IPS-15b (cell line): Measurements from ENCODE around the gene MORC2.

Source experiments
- H3K27me3 ChIP-seq: one replicate; pipeline ENCODE4 v1.6.1; 2013; ENCODE audit warnings: low read length; ENCODE audit not compliant: control insufficient read depth, insufficient read depth
- H3K36me3 ChIP-seq: one replicate; pipeline ENCODE4 v1.6.1; 2013; ENCODE audit warnings: low read length; ENCODE audit not compliant: control insufficient read depth, insufficient read depth
- H3K4me1 ChIP-seq: one replicate; pipeline ENCODE4 v1.6.1; 2013; ENCODE audit warnings: mild to moderate bottlenecking, low read length; ENCODE audit not compliant: control insufficient read depth, insufficient read depth
- H3K4me3 ChIP-seq: one replicate; pipeline ENCODE4 v1.5.1; 2013; ENCODE audit warnings: low read depth, low read length
- H3K9ac ChIP-seq: one replicate; pipeline ENCODE4 v1.6.1; 2013; ENCODE audit warnings: low read depth, mild to moderate bottlenecking, low read length
- H3K9me3 ChIP-seq: one replicate; pipeline ENCODE4 v1.6.1; 2013; ENCODE audit warnings: mild to moderate bottlenecking, low read length; ENCODE audit not compliant: control insufficient read depth, insufficient read depth

The MORC2 gene

DNA sequence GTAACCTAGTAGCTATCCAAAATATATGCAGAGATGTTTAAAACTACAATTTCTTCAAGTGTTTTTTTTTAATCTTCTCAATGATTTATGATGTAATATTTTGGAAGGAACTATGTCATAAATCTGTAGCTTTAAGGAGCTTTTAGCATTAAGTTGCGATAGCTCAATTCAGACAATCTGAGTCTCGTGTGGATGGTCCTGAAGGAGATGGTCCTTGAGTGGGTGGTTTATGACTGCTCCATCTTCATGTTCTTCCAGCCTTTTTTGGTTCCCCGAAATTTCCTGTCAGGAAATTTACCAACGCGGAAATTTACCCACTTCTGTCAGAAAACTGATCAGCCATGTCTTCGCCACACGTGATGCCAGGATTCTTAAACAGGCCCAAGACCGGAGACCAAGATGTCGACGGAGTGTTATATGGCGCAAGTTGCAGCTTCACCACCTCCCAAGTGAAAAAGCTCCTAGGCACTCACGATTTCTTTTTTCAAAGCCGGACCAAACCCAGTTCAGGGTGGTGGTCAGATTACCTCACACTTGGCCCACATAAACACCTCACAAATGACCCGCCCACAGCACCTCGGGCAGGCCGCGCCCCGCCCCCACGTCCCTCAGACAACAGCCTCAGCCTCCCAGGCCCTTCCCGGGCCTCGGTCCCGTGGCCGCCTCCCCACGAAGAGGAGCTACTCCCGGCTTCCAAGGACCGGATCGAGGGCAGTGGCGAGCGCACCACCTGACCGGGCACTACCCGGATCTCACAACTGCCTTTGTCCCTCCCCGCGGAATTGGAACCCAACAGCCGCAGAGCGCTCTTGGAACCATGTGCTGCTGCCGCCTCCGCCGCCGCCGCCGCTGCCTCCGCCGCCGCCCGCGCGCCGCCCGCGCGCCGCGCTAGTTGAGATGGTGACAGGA, at the start of gene MORC2:
Gene MORC2, minus strand, starts transcription at position 760 of the 909 bp plus-strand sequence. CDS start 885 bp downstream, outside the sequence.
- Histone ChIP-seq H3K4me1 (peaks cover 11% of the 10 kb centered on the region), H3K36me3 (peaks cover 17% of the 10 kb centered on the region), H3K9me3 (peaks cover under 1% of the 10 kb centered on the region), H3K4me3 (peak within 1 kb of the TSS; percentile 83), H3K27me3 (no peaks in the 10 kb centered on the region), H3K9ac (peak within 1 kb of the TSS; percentile 88)

DNA sequence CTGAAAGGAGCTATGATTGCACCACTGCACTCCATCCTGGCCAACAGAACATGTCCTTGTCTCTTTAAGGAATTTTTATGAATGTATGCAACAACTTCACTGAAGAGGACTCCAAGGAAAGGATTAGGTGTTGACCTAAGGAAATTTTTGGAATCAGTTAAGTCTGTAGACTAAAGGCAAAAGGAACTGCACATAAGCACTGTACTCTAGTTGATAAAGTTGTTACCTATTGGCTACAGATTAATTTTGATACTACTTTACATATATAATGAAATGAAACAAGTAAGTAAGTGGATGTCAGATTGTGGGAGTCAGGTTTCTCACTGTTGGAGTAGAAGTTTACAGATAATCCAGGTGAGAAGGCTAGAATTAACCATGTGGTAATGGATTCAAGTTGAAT, 37.0 kb upstream of the MORC2 start:
- Histone ChIP-seq H3K9me3 (no peaks in the 10 kb centered on the region), H3K9ac (no peak overlapping the region), H3K4me3 (no peak overlapping the region), H3K27me3 (no peaks in the 10 kb centered on the region), H3K36me3 (no peaks in the 10 kb centered on the region), H3K4me1 (no peaks in the 10 kb centered on the region)

DNA sequence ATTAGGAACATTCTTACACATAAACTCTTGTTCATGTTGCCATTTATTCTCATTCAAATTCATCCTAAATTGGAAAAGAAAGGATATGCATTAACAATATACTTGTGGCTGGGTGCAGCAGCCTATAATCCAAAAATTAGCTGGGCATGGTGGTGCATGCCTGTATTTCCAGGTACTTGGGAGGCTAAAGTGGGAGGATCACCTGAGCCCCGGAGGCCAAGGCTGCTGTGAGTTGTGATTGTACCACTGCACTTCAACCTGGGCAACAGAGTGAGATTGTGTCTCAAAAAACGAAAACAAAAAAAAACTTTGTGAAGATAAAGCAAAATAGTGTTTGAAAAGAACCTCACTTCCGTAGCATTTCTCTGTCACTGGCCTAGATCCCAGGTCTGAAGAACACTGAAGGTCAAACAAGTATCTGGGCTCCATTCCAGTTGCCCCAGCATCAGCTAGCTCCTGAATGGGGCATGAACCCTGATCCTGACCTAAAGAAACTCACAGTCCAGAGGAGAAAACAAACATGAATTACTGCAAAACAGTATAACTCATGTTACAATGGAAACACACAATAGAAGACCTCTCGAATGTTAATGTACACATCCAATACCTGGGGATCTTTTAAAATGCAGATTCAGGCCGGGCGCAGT, 32.7 kb upstream of the MORC2 start:
- H3K9ac ChIP-seq: no peak overlapping the region
- no peaks in the 10 kb centered on the region for H3K4me1 ChIP-seq
- H3K9me3 ChIP-seq: no peaks in the 10 kb centered on the region
- no peaks in the 10 kb centered on the region for H3K36me3 ChIP-seq
- H3K27me3 ChIP-seq: no peaks in the 10 kb centered on the region
- no peak overlapping the region for H3K4me3 ChIP-seq

DNA sequence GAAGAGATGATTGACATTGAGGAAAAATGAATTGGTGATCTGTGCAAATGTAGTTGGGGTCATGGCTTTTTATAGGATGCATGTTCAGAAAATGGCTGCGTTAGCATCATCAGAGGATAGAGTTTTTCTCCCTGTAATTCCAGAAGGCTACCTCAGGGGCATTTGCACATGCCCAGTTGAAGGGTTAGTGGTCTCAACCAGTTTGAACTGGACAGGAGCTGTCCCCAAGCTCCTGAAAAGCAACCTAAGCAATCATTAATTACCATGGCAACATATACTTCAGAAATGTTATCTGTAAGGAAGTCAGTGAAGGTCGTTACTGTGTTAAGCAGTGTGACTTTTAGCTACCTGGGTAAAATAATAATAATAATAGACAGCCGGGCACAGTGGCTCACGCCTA, 29.8 kb upstream of the MORC2 start:
- H3K9me3 ChIP-seq: no peaks in the 10 kb centered on the region
- no peak overlapping the region for H3K4me3 ChIP-seq
- H3K4me1 ChIP-seq: no peaks in the 10 kb centered on the region
- H3K27me3 ChIP-seq: no peaks in the 10 kb centered on the region
- H3K9ac ChIP-seq: no peak overlapping the region
- no peaks in the 10 kb centered on the region for H3K36me3 ChIP-seq

DNA sequence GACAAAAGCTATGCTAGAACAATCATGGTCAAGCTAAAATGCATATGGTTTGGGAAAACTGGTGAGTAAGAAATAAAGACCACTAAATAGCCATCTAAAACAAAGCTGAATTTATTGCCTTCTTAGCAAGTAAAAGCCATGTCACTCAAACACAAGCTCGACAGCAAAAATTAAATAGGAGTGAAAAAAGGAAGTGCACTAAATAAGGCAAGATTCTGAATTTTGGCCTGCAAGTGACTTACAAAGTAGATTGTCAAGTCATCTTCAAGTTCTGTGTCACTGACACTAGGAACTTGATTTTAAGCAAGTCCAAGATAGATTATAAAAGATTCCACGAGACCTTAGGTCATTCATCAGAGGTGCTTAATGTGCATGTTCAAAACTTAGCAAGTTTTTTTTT, 27.9 kb upstream of the MORC2 start:
- Histone ChIP-seq H3K27me3 (no peaks in the 10 kb centered on the region), H3K36me3 (no peaks in the 10 kb centered on the region), H3K4me1 (no peaks in the 10 kb centered on the region), H3K9me3 (no peaks in the 10 kb centered on the region), H3K9ac (no peak overlapping the region), H3K4me3 (no peak overlapping the region)

DNA sequence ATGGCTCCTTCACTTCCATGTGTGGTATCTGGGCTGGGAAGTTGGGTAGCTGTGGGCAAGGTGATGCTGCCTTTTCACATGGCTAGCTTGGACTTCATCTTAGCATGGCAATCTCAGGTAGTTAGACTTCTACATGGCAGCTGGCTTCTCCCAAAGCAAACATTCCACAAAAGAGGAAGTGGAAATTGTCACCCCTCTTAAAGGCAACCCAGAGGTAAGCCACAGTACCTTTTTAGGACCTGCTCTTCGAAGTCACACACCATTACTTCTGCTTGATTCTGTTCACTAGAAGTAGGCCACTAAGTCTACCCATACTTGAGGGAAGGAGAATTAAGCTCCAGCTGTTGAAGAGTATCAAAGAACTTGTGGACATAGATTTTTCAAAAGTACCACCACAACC, 26.4 kb upstream of the MORC2 start:
- Histone ChIP-seq H3K9ac (no peak overlapping the region), H3K36me3 (no peaks in the 10 kb centered on the region), H3K9me3 (no peaks in the 10 kb centered on the region), H3K4me1 (no peaks in the 10 kb centered on the region), H3K27me3 (no peaks in the 10 kb centered on the region), H3K4me3 (no peak overlapping the region)

DNA sequence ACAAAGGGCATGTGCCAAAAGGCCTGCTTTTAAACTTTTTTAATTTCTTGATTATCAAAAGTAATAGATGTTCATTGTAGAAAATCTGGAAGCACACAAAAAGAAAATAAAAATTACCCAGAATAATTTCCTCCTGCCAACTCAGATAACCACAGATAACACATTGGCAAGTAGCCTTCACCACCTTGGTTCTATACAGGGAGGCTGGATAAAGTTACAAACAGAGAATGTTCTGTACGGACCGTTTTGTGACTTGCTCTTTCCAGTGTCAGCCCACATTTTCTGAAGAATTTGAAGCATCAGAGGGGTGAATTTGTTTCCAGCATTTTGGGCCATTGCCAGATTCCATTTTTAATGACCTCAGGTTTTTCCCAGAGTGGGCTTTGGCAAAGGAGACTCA, 24.0 kb upstream of the MORC2 start:
- Histone ChIP-seq H3K27me3 (no peaks in the 10 kb centered on the region), H3K36me3 (no peaks in the 10 kb centered on the region), H3K9me3 (no peaks in the 10 kb centered on the region), H3K4me1 (no peaks in the 10 kb centered on the region), H3K9ac (no peak overlapping the region), H3K4me3 (no peak overlapping the region)

DNA sequence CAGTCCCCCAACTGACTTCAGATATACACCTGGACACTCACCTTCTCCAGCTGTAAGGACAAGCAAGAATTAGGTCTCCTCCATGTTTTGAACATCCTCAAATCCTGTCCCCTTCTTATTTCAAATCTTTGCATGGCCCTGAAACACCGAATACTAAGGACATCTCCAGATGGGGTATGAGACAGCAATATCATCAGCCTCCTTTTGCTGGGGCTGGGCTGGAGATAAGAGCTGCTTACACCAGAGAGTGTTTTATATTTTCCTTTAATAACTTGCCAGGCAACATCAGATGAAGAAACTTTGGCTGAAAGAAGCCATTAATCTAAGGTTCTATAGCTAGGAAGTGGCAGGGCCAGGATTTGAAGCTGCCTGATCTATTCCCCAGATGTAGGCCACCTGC, 22.1 kb upstream of the MORC2 start:
- no peak overlapping the region for H3K4me3 ChIP-seq
- H3K27me3 ChIP-seq: no peaks in the 10 kb centered on the region
- H3K4me1 ChIP-seq: peaks cover 2% of the 10 kb centered on the region
- no peaks in the 10 kb centered on the region for H3K36me3 ChIP-seq
- no peaks in the 10 kb centered on the region for H3K9me3 ChIP-seq
- no peak overlapping the region for H3K9ac ChIP-seq

DNA sequence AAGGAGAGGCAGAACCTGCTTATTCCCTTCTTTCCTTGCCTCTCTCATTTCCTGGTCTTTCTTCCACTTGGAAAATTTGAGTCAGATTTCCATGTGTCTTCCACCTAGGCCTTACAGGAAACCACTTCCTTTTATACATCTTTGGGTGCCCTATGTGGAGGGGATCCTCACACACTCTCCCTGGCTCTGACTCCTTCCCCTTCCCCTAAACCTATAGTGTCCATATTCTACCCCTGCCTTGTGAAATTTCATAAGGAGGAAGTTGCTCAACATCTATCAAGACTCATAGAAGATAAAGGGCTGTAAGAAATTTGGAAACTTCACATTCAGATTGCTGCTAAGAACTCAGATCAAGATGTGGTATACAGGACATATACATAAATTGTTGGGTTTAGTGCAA, 20.9 kb upstream of the MORC2 start:
- peaks cover 2% of the 10 kb centered on the region for H3K4me1 ChIP-seq
- H3K9me3 ChIP-seq: no peaks in the 10 kb centered on the region
- no peak overlapping the region for H3K9ac ChIP-seq
- H3K36me3 ChIP-seq: no peaks in the 10 kb centered on the region
- H3K4me3 ChIP-seq: no peak overlapping the region
- H3K27me3 ChIP-seq: no peaks in the 10 kb centered on the region

DNA sequence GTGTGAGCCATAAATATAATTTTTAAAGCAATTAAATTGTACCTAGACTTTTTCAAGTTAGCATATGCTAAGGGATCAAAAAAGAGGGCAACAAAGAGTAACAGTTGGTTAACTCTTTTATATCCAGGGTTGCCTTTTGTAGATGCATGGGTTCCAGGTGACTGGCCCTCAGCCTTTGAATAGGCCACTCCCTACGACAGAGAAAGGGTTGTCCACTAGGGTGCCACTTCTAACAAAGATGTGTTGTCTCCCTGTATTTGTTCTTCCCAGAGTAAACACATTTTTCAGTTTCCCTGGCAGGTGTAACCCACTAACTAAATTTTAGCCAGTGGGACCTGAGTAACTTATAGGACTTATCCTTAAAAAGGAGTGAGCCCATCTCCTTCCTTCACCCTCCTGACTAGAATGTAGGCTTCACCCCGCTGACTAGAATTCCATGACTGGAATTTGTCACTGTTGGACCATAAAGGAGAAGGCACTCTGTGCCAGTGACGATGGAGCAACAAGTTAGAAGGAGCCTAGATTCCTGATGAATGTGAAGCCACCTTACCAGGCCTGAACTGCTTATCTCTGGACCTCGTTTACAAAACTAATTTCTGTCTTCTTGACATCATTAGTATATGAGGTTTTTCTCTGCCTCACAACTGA, 17.1 kb upstream of the MORC2 start:
- Histone ChIP-seq H3K9me3 (no peaks in the 10 kb centered on the region), H3K36me3 (no peaks in the 10 kb centered on the region), H3K4me1 (peaks cover 2% of the 10 kb centered on the region), H3K9ac (no peak overlapping the region), H3K4me3 (no peak overlapping the region), H3K27me3 (no peaks in the 10 kb centered on the region)

DNA sequence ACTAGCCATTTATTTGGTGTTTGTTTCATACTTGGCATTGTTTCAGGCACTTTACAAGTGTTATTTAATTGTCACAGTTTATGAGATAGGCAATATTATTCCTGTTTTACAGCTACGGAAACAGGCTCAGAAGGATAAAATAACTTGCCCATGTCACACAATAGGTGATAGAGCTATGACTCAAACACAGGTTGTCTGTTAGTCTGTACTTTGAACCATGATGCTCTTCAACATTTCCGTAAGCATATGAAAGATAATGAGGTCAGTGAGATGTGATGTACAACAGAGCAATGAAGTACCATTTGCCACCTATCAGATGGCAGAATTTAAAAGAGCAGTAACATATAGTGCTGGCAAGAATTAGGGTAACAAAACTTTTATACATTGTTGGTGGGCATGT, 15.7 kb upstream of the MORC2 start:
- Histone ChIP-seq H3K9ac (no peak overlapping the region), H3K9me3 (no peaks in the 10 kb centered on the region), H3K4me3 (no peak overlapping the region)

More for the DNA sequence above, 15.7 kb upstream of the MORC2 start:
- Histone ChIP-seq H3K36me3 (no peaks in the 10 kb centered on the region), H3K27me3 (no peaks in the 10 kb centered on the region), H3K4me1 (peaks cover 2% of the 10 kb centered on the region)
